HepG2 (cell line): ENCODE data around the gene GPRC5B.

Source experiments
- EZH2 ChIP-seq: conservative IDR thresholded peaks from 2 replicates; pipeline ENCODE4 v1.6.1; 2012; ENCODE audit warnings: mild to moderate bottlenecking, low read depth, low read length, moderate library complexity
- GABPA ChIP-seq, 2 experiments: IDR thresholded peaks; 2 replicates each; pipeline ENCODE4 v1.6.1; 2011 to 2016; ENCODE audit warnings: low read depth in 2 of 2, low read length in 1 of 2, missing biosample characterization in 1 of 2, missing genetic modification characterization in 1 of 2
- HNRNPL ChIP-seq: fragments of 200-400 bp; formaldehyde crosslinking; IDR thresholded peaks from 2 replicates; pipeline ENCODE4 v1.6.1; 2017; ENCODE audit warnings: mild to moderate bottlenecking, low read depth, low read length
- KLF16 ChIP-seq, 2 experiments: sonication (generic) in 1 of 2; formaldehyde crosslinking in 1 of 2; IDR thresholded peaks; 2 replicates each; pipeline versions ENCODE4 v1.6.1 to v1.8.0; 2016 to 2023; ENCODE audit warnings: missing genetic modification reagents in 2 of 2, missing compliant biosample characterization in 1 of 2
- NONO ChIP-seq, 2 experiments: fragments of 450-650 bp in 1 of 2; sonication (generic) in 1 of 2; formaldehyde crosslinking in 1 of 2; IDR thresholded peaks in 1 of 2; conservative IDR thresholded peaks in 1 of 2; 2 replicates each; pipeline versions ENCODE4 v1.6.1 to v1.8.0; 2017 to 2022; ENCODE audit warnings: mild to moderate bottlenecking in 1 of 2, missing genetic modification reagents in 1 of 2, moderate library complexity in 1 of 2
- PBX3 ChIP-seq: sonication (generic); formaldehyde crosslinking; IDR thresholded peaks from 2 replicates; pipeline ENCODE4 v1.8.1; 2023; ENCODE audit warnings: missing genetic modification reagents, inconsistent platforms, borderline replicate concordance
- SMARCC2 ChIP-seq: fragments of 450-650 bp; IDR thresholded peaks from 2 replicates; pipeline ENCODE4 v1.6.1; 2017; ENCODE audit warnings: antibody characterized with exemption, mild to moderate bottlenecking
- ZBTB26 ChIP-seq: IDR thresholded peaks from 2 replicates; pipeline ENCODE4 v1.6.1; 2016; ENCODE audit warnings: missing compliant biosample characterization, missing genetic modification reagents, borderline replicate concordance
- ZNF253 ChIP-seq: sonication (generic); formaldehyde crosslinking; IDR thresholded peaks from 2 replicates; pipeline ENCODE4 v1.8.0; 2022; ENCODE audit warnings: mild to moderate bottlenecking, missing genetic modification reagents, borderline replicate concordance
- ZNF572 ChIP-seq: sonication (generic); formaldehyde crosslinking; IDR thresholded peaks from 2 replicates; pipeline ENCODE4 v1.5.1; 2020; ENCODE audit warnings: mild to moderate bottlenecking, missing genetic modification reagents

- TF ChIP-seq NONO (IDR thresholded peaks at IDR 0.05) (no peak), NONO (CRISPR knock-in tag; conservative IDR thresholded peaks at IDR 0.05) (no peak), GABPA (IDR thresholded peaks at IDR 0.05; ENCODE audit: low read depth, low read length) (no peak), GABPA (CRISPR knock-in tag; IDR thresholded peaks at IDR 0.05; ENCODE audit: low read depth) (no peak), HNRNPL (no peak), ZBTB26 (CRISPR knock-in tag) (no peak), PBX3 (CRISPR knock-in tag) (no peak), ZNF572 (CRISPR knock-in tag) (no peak), ZNF253 (CRISPR knock-in tag) (no peak), EZH2 (no peak), KLF16 (CRISPR knock-in tag; IDR thresholded peaks at IDR 0.05) (no peak), SMARCC2 (no peak)
Observed at GRCh38 chr16:19822533-19822932, 62.1 kb downstream of the GPRC5B start.
